PC-9 (cell line): ENCODE data around the gene TBX6. TPM values are rescaled to one million over a fixed set of nuclear protein-coding genes. Genes with fewer than 3 reads are reported as not detected.

Source experiments
- BruUV-seq: library from RNA; stranded (reverse); fragments of 400-500 nt; replicated peaks from 2 replicates; lab custom pipeline; 2021; lab: Mats Ljungman, UMichigan
- CTCF ChIA-PET: fragments of 300-600 bp; sonication (Branson Sonifier 250); formaldehyde crosslinking; loops from one replicate; lab custom pipeline; 2022; ENCODE audit warnings: antibody characterized with exemption; lab: Charles Lee
- POLR2A ChIA-PET: fragments of 300-600 bp; sonication (Branson Sonifier 250); formaldehyde crosslinking; loops from one replicate; lab custom pipeline; 2022; ENCODE audit warnings: antibody characterized with exemption; ENCODE audit not compliant: unreplicated experiment; lab: Charles Lee
- DNase-seq, 2 experiments: peaks; one replicate each; pipeline versions ENCODE4 v3.0.0 to v3.0.0-alpha.2; 2015 to 2022; ENCODE audit warnings: mixed read lengths in 1 of 2
- H2AFZ ChIP-seq: fragments of 200-600 bp; sonication (generic); 2 replicates; pipeline ENCODE4 v1.8.1; 2017; ENCODE audit warnings: antibody characterized with exemption
- H3F3A ChIP-seq: fragments of 200-600 bp; sonication (generic); 2 replicates; pipeline ENCODE4 v1.8.1; 2017; ENCODE audit warnings: antibody characterized with exemption, mild to moderate bottlenecking, low read depth; ENCODE audit not compliant: insufficient read depth
- H3K27ac ChIP-seq: fragments of 200-600 bp; sonication (generic); 2 replicates; pipeline ENCODE4 v1.6.1; 2016; ENCODE audit warnings: mixed run types
- H3K27me3 ChIP-seq: fragments of 200-600 bp; sonication (generic); 2 replicates; pipeline ENCODE4 v1.6.1; 2016; ENCODE audit warnings: low read depth, mixed run types; ENCODE audit not compliant: insufficient read depth
- H3K36me3 ChIP-seq: fragments of 200-600 bp; sonication (generic); 2 replicates; pipeline ENCODE4 v1.6.1; 2016; ENCODE audit warnings: low read depth, mixed run types
- H3K4me1 ChIP-seq: fragments of 200-600 bp; sonication (generic); replicated peaks from 2 replicates; pipeline ENCODE4 v1.6.1; 2016; ENCODE audit warnings: mixed run types; ENCODE audit not compliant: insufficient read depth
- H3K4me2 ChIP-seq: fragments of 200-600 bp; sonication (generic); 2 replicates; pipeline ENCODE4 v1.6.1; 2017; ENCODE audit warnings: mixed run types
- H3K4me3 ChIP-seq: fragments of 200-600 bp; sonication (generic); 2 replicates; pipeline ENCODE4 v1.6.1; 2016; ENCODE audit warnings: mixed run types
- H3K79me2 ChIP-seq: fragments of 200-600 bp; sonication (generic); 2 replicates; pipeline ENCODE4 v1.6.1; 2017; ENCODE audit warnings: low read depth, mixed run types
- H3K9me2 ChIP-seq: fragments of 200-600 bp; sonication (generic); 2 replicates; pipeline ENCODE4 v1.8.1; 2017; ENCODE audit warnings: mild to moderate bottlenecking; ENCODE audit not compliant: insufficient read depth
- H3K9me3 ChIP-seq: fragments of 200-600 bp; sonication (generic); 2 replicates; pipeline ENCODE4 v1.8.1; 2016; ENCODE audit warnings: low read depth; ENCODE audit not compliant: insufficient read depth
- H4K20me1 ChIP-seq: fragments of 200-600 bp; sonication (generic); 2 replicates; pipeline ENCODE4 v1.8.1; 2017; ENCODE audit not compliant: insufficient read depth
- CTCF ChIP-seq: fragments of 200-600 bp; sonication (generic); conservative IDR thresholded peaks from 2 replicates; pipeline ENCODE4 v1.6.1; 2017; ENCODE audit warnings: mixed run types, antibody characterized with exemption, mild to moderate bottlenecking, moderate library complexity
- EZH2 ChIP-seq: fragments of 200-600 bp; sonication (generic); IDR thresholded peaks from 2 replicates; pipeline ENCODE4 v1.8.0; 2017; ENCODE audit warnings: antibody characterized with exemption, low read depth
- intact Hi-C: fragments of 100-400 bp; cut with micrococcal nuclease; formaldehyde crosslinking; loops from one replicate; pipeline ENCODE4 v1.10.0; 2022; ENCODE audit not compliant: unreplicated experiment
- total RNA-seq: library from RNA; stranded (reverse); gene quantifications from 2 replicates; pipeline ENCODE4 v1.2.3, GENCODE V29; 2021

TBX6 gene
- total RNA-seq, 1 experiment from 2014 or later = 8.3 TPM

- Histone ChIP-seq H3K79me2 (no peaks in the 10 kb centered on the region), H3K4me1 (peaks cover 55% of the 10 kb centered on the region), H3K27me3 (no peaks in the 10 kb centered on the region), H2AFZ (no peak overlapping the region), H3K9me3 (no peaks in the 10 kb centered on the region), H3F3A (peaks cover 49% of the 10 kb centered on the region), H3K4me3 (no peak overlapping the region), H3K4me2 (peak overlapping the region; percentile 72), H3K9me2 (no peaks in the 10 kb centered on the region), H3K36me3 (no peaks in the 10 kb centered on the region), H3K27ac (no peak overlapping the region), H4K20me1 (peaks cover 3% of the 10 kb centered on the region; the same call in 1 of the 2 replicates)
- TF ChIP-seq EZH2 (no peak), CTCF (peak; percentile 67)
- peak; percentile 49 to 71 for DNase-seq
- intact Hi-C loops = loop anchor here (5.0 kb wide), 1 partner anchor 545 kb away; the partner anchor contains the start of gene FBRS
- POLR2A ChIA-PET = interaction anchor here (0.5 kb wide), 1 partner anchor 20 kb away, joined by 9 read pairs; no protein-coding TSS in a partner anchor
- BruUV-seq = TSS peak; percentile 1
- CTCF ChIA-PET = interaction anchor here (0.6 to 2.1 kb wide), 8 partner anchors 9 to 297 kb away, joined by 3 to 19 read pairs (median 7); partner anchors contain the start of gene CORO1A
Measured at GRCh38 chr16:30112197-30113030, 20.7 kb upstream of the TBX6 start.

- Histone ChIP-seq H2AFZ (no peak overlapping the region), H3K9me3 (no peaks in the 10 kb centered on the region), H3K79me2 (no peaks in the 10 kb centered on the region), H3K36me3 (no peaks in the 10 kb centered on the region), H3K4me2 (no peak overlapping the region), H3K4me3 (no peak overlapping the region), H3F3A (peaks cover 39% of the 10 kb centered on the region), H3K27ac (no peak overlapping the region), H4K20me1 (no peaks in the 10 kb centered on the region), H3K4me1 (peaks cover 44% of the 10 kb centered on the region), H3K27me3 (no peaks in the 10 kb centered on the region), H3K9me2 (no peaks in the 10 kb centered on the region)
- DNase-seq = peak in 1 of 2 experiments; percentile 61
- CTCF ChIA-PET = no interaction called here
- no TSS peak for BruUV-seq
- POLR2A ChIA-PET = interaction anchor here (0.6 to 0.7 kb wide), 3 partner anchors 37 to 303 kb away, joined by 3 to 7 read pairs (median 3); no protein-coding TSS in a partner anchor
- TF ChIP-seq CTCF (no peak), EZH2 (no peak)
- intact Hi-C loops = loop anchor here (5.0 kb wide), 1 partner anchor 547 kb away; the partner anchor contains the start of gene FBRS
Measured at GRCh38 chr16:30110661-30111060, 18.9 kb upstream of the TBX6 start.

GRCh38 chr16:30108059-30108850 is 16.5 kb upstream of the TBX6 start:
- no peak overlapping the region for H2AFZ ChIP-seq
- no TSS peak for BruUV-seq
- intact Hi-C loops = no loop called here
- no peaks in the 10 kb centered on the region for H3K9me3 ChIP-seq
- no peaks in the 10 kb centered on the region for H3K27me3 ChIP-seq
- no peak overlapping the region for H3K4me3 ChIP-seq
- ChIA-PET POLR2A (no interaction called here), CTCF (no interaction called here)
- H3K27ac ChIP-seq = no peak overlapping the region
- H3K36me3 ChIP-seq = no peaks in the 10 kb centered on the region
- peaks cover 41% of the 10 kb centered on the region for H3K4me1 ChIP-seq
- H3F3A ChIP-seq = peaks cover 35% of the 10 kb centered on the region
- no peak for TF ChIP-seq EZH2
- no peak for TF ChIP-seq CTCF
- no peaks in the 10 kb centered on the region for H3K9me2 ChIP-seq
- H4K20me1 ChIP-seq = no peaks in the 10 kb centered on the region
- no peak overlapping the region for H3K4me2 ChIP-seq
- DNase-seq = no peak
- no peaks in the 10 kb centered on the region for H3K79me2 ChIP-seq
